ENCODE results near the gene ZFYVE27.

ZFYVE27 gene

GRCh38 chr10:97734021-97734420, 2.9 kb upstream of the ZFYVE27 start:
- TF ChIP-seq NFIC (IDR thresholded peaks at IDR 0.05) (no peak), YY1 (IDR thresholded peaks at IDR 0.05; ENCODE audit: low read depth) (no peak), USF1 (IDR thresholded peaks at IDR 0.05) (no peak), MAX (IDR thresholded peaks at IDR 0.05) (no peak), TAF1 (IDR thresholded peaks at IDR 0.05; ENCODE audit: low read depth) (no peak), CEBPB (IDR thresholded peaks at IDR 0.05) (no peak), ZBTB7A (IDR thresholded peaks at IDR 0.05; ENCODE audit: low read depth) (no peak), CREB1 (IDR thresholded peaks at IDR 0.05; ENCODE audit: low read depth) (no peak)
- TF ChIP-seq, protein P1, sequence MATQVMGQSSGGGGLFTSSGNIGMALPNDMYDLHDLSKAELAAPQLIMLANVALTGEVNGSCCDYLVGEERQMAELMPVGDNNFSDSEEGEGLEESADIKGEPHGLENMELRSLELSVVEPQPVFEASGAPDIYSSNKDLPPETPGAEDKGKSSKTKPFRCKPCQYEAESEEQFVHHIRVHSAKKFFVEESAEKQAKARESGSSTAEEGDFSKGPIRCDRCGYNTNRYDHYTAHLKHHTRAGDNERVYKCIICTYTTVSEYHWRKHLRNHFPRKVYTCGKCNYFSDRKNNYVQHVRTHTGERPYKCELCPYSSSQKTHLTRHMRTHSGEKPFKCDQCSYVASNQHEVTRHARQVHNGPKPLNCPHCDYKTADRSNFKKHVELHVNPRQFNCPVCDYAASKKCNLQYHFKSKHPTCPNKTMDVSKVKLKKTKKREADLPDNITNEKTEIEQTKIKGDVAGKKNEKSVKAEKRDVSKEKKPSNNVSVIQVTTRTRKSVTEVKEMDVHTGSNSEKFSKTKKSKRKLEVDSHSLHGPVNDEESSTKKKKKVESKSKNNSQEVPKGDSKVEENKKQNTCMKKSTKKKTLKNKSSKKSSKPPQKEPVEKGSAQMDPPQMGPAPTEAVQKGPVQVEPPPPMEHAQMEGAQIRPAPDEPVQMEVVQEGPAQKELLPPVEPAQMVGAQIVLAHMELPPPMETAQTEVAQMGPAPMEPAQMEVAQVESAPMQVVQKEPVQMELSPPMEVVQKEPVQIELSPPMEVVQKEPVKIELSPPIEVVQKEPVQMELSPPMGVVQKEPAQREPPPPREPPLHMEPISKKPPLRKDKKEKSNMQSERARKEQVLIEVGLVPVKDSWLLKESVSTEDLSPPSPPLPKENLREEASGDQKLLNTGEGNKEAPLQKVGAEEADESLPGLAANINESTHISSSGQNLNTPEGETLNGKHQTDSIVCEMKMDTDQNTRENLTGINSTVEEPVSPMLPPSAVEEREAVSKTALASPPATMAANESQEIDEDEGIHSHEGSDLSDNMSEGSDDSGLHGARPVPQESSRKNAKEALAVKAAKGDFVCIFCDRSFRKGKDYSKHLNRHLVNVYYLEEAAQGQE (IDR thresholded peaks at IDR 0.05; ENCODE audit: low read depth), result no peak

DNA sequence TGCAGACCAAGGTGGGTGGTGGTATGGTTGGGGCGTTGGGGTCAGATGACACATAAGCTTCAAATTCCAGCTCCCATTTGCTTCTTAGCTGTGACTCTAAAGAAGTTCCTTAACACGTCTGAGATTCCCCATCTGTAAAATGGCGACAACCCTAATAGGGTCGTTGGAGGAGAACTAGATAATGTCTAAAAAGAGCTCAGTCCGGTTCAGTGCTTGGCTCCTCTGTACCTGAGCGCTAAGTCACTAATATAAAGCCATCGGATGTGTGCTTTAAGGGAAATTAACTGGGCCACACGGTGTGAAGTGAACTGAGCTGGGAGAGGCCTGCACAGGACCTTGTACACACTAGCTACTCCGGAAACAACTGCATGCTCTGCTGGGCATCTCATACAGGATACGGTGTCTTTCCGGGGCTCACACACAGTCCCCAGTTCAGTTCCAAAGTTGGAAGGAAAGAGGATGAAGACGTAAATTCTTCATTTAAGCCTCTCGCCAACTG, 476 bp upstream of the ZFYVE27 start:
- TF ChIP-seq CEBPB (IDR thresholded peaks at IDR 0.05), result no peak
- no peak for TF ChIP-seq TAF1 (IDR thresholded peaks at IDR 0.05; ENCODE audit: low read depth)
- no peak for TF ChIP-seq NFIC (IDR thresholded peaks at IDR 0.05)

- TF ChIP-seq TCF12 (IDR thresholded peaks at IDR 0.05; ENCODE audit: low read depth) (no peak), FOXM1 (IDR thresholded peaks at IDR 0.05; ENCODE audit: borderline replicate concordance, low read depth) (no peak), TEAD4 (IDR thresholded peaks at IDR 0.05) (no peak), CEBPB (IDR thresholded peaks at IDR 0.05) (no peak), USF1 (IDR thresholded peaks at IDR 0.05) (no peak), NFIC (IDR thresholded peaks at IDR 0.05) (no peak), EGR1 (IDR thresholded peaks at IDR 0.05) (no peak), EP300 (IDR thresholded peaks at IDR 0.05; ENCODE audit: borderline replicate concordance) (no peak), YY1 (IDR thresholded peaks at IDR 0.05; ENCODE audit: low read depth) (no peak), TAF1 (IDR thresholded peaks at IDR 0.05; ENCODE audit: low read depth) (no peak), RAD21 (IDR thresholded peaks at IDR 0.05; ENCODE audit: low read depth) (no peak), CREB1 (IDR thresholded peaks at IDR 0.05; ENCODE audit: low read depth) (no peak), ZBTB7A (IDR thresholded peaks at IDR 0.05; ENCODE audit: low read depth) (no peak), MAX (IDR thresholded peaks at IDR 0.05) (no peak)
- TF ChIP-seq, protein P1 (IDR thresholded peaks at IDR 0.05; ENCODE audit: low read depth), result no peak
Observed at GRCh38 chr10:97737770-97738265, 890 bp downstream of the ZFYVE27 start.

DNA sequence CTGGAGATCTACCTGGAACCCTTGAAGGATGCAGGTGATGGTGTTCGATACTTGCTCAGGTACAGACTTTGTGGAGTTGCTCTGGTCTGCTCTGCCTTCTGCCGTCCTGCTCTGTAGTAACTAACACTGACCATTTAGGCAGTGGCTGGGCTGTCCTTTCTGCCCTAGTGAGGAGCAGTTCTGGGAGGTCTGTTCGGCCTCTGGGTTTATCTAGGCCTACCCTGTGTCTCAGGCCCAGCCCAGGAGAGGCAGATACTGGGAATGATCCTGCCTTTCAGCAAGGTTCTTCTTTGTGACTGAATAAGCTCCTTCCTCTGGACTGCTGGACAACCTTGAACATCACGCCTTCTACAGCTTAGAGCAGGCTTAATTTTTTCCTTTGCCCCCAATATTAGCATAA, 1.7 kb downstream of the ZFYVE27 start:
- TF ChIP-seq CEBPB (IDR thresholded peaks at IDR 0.05), result no peak
- no peak for TF ChIP-seq TEAD4 (IDR thresholded peaks at IDR 0.05)
- TF ChIP-seq ZBTB7A (IDR thresholded peaks at IDR 0.05; ENCODE audit: low read depth), result no peak
- TF ChIP-seq RAD21 (IDR thresholded peaks at IDR 0.05; ENCODE audit: low read depth), result no peak

DNA sequence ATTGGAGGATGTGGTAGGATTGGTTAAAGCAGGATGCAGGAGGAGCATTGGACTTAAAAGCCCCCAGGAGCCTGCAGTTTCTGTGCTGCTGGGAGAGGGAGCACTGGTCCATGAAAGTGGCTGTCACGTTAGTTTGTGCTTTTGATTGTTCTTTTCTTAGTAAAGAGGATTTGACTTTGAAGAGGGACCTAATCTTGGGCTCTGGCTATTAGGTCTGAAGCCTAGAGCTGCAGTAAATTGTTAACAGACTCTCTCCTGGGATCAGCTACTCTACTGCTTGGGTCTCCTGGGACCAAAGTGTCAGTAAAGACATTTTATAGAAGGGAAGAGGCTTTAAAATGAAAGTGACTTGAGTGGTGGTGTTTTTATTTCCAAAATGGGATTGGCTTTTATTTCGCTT, 3.7 kb downstream of the ZFYVE27 start:
- no peak for TF ChIP-seq CEBPB (IDR thresholded peaks at IDR 0.05)
- TF ChIP-seq USF1 (IDR thresholded peaks at IDR 0.05), result no peak
- no peak for TF ChIP-seq TEAD4 (IDR thresholded peaks at IDR 0.05)

- TF ChIP-seq TCF12 (IDR thresholded peaks at IDR 0.05; ENCODE audit: low read depth), result no peak
- no peak for TF ChIP-seq TEAD4 (IDR thresholded peaks at IDR 0.05)
- no peak for TF ChIP-seq TAF1 (IDR thresholded peaks at IDR 0.05; ENCODE audit: low read depth)
- TF ChIP-seq MAX (IDR thresholded peaks at IDR 0.05), result no peak
- TF ChIP-seq CREB1 (IDR thresholded peaks at IDR 0.05; ENCODE audit: low read depth), result no peak
- no peak for TF ChIP-seq FOXM1 (IDR thresholded peaks at IDR 0.05; ENCODE audit: borderline replicate concordance, low read depth)
- no peak for TF ChIP-seq EGR1 (IDR thresholded peaks at IDR 0.05)
- TF ChIP-seq CEBPB (IDR thresholded peaks at IDR 0.05), result no peak
- TF ChIP-seq ZBTB7A (IDR thresholded peaks at IDR 0.05; ENCODE audit: low read depth), result no peak
Observed at GRCh38 chr10:97743169-97743943, 6.4 kb downstream of the ZFYVE27 start.
